TTC549 (cell line): ENCODE results near the gene DNAJB6.
"Not testable (repeated sequence)": the region's sequence is repeated elsewhere in the genome, so short reads cannot be mapped to it uniquely, and the experiment has no call there.

ENCODE experiments used
- FAIRE-seq: peaks from 2 replicates; lab custom pipeline; 2012; peaks lifted over from hg19 to GRCh38; lab: Jason Lieb, UNC

The DNAJB6 gene

GRCh38 chr7:157329447-157329846, 7.4 kb upstream of the DNAJB6 start:
- no peak for FAIRE-seq

GRCh38 chr7:157330567-157330966, 6.2 kb upstream of the DNAJB6 start:
- FAIRE-seq, result not testable (repeated sequence)

- FAIRE-seq, result not testable (repeated sequence)
Observed at GRCh38 chr7:157331049-157331448, 5.8 kb upstream of the DNAJB6 start.

- FAIRE-seq, result no peak
Observed at GRCh38 chr7:157335236-157335635, 1.6 kb upstream of the DNAJB6 start.

- FAIRE-seq, result no peak
Observed at GRCh38 chr7:157335991-157336382, 817 bp upstream of the DNAJB6 start.

GRCh38 chr7:157337316-157338149, 729 bp downstream of the DNAJB6 start:
- no peak for FAIRE-seq

- FAIRE-seq, result peak; percentile 75
Observed at GRCh38 chr7:157339777-157340677, 3.2 kb downstream of the DNAJB6 start.

GRCh38 chr7:157347217-157347904, 10.6 kb downstream of the DNAJB6 start:
- FAIRE-seq, result no peak

- FAIRE-seq, result no peak
Observed at GRCh38 chr7:157348548-157348947, 11.7 kb downstream of the DNAJB6 start.

- no peak for FAIRE-seq
Observed at GRCh38 chr7:157352516-157352915, 15.7 kb downstream of the DNAJB6 start.

GRCh38 chr7:157355784-157356511, 19.1 kb downstream of the DNAJB6 start:
- FAIRE-seq, result no peak

GRCh38 chr7:157357129-157358040, 20.6 kb downstream of the DNAJB6 start:
- FAIRE-seq, result no peak

GRCh38 chr7:157358041-157358752, 21.4 kb downstream of the DNAJB6 start:
- no peak for FAIRE-seq

GRCh38 chr7:157358753-157359096, 21.9 kb downstream of the DNAJB6 start:
- FAIRE-seq, result no peak

- FAIRE-seq, result no peak
Observed at GRCh38 chr7:157359581-157359980, 22.8 kb downstream of the DNAJB6 start.

- FAIRE-seq, result no peak
Observed at GRCh38 chr7:157360483-157361025, 23.8 kb downstream of the DNAJB6 start.

- FAIRE-seq, result no peak
Observed at GRCh38 chr7:157361537-157361936, 24.7 kb downstream of the DNAJB6 start.

- FAIRE-seq, result no peak
Observed at GRCh38 chr7:157362729-157363128, 25.9 kb downstream of the DNAJB6 start.

- no peak for FAIRE-seq
Observed at GRCh38 chr7:157366722-157367121, 29.9 kb downstream of the DNAJB6 start.

- FAIRE-seq, result no peak
Observed at GRCh38 chr7:157368955-157369354, 32.2 kb downstream of the DNAJB6 start.
